Smooth muscle cell (in vitro differentiated cells): Measurements from ENCODE around the gene AOC3. TPM values are rescaled to one million over a fixed set of nuclear protein-coding genes. Genes with fewer than 3 reads are reported as not detected.
A peak's percentile ranks its signal among the peaks of the same experiment; 100 is the strongest.

ENCODE experiments used
- DNase-seq: peaks from one replicate; lab custom pipeline; 2025; ENCODE audit not compliant: unreplicated experiment; lab: John Stamatoyannopoulos, UW
- H2AFZ ChIP-seq: fragments of 200-600 bp; sonication (generic); 2 replicates; pipeline ENCODE4 v1.6.0; 2016; ENCODE audit warnings: antibody characterized with exemption, low read depth, mild to moderate bottlenecking
- H3F3A ChIP-seq: fragments of 200-600 bp; sonication (generic); 2 replicates; pipeline ENCODE4 v1.6.0; 2017; ENCODE audit warnings: antibody characterized with exemption, low read depth
- H3K27ac ChIP-seq: fragments of 200-600 bp; sonication (generic); 2 replicates; pipeline ENCODE4 v1.5.1; 2016; ENCODE audit warnings: low read depth, mild to moderate bottlenecking
- H3K27me3 ChIP-seq: fragments of 200-600 bp; sonication (generic); 2 replicates; pipeline ENCODE4 v1.6.1; 2016; ENCODE audit warnings: low read depth, mild to moderate bottlenecking
- H3K36me3 ChIP-seq: fragments of 200-600 bp; sonication (generic); 2 replicates; pipeline ENCODE4 v1.5.1; 2016; ENCODE audit warnings: low read depth
- H3K4me1 ChIP-seq: fragments of 200-600 bp; sonication (generic); 2 replicates; pipeline ENCODE4 v1.5.1; 2016; ENCODE audit warnings: low read depth
- H3K4me2 ChIP-seq: fragments of 200-600 bp; sonication (generic); 2 replicates; pipeline ENCODE4 v1.6.0; 2016; ENCODE audit warnings: mild to moderate bottlenecking
- H3K4me3 ChIP-seq: fragments of 200-600 bp; sonication (generic); 2 replicates; pipeline ENCODE4 v1.5.1; 2016; ENCODE audit warnings: mild to moderate bottlenecking
- H3K79me2 ChIP-seq: fragments of 200-600 bp; sonication (generic); 2 replicates; pipeline ENCODE4 v1.6.0; 2016; ENCODE audit warnings: low read depth, mild to moderate bottlenecking
- H3K9ac ChIP-seq: fragments of 200-600 bp; sonication (generic); 2 replicates; pipeline ENCODE4 v1.6.0; 2016; ENCODE audit warnings: low read depth
- H3K9me3 ChIP-seq: fragments of 200-600 bp; sonication (generic); replicated peaks from 2 replicates; pipeline ENCODE4 v1.5.1; 2016; ENCODE audit warnings: low read depth
- H4K20me1 ChIP-seq: fragments of 200-600 bp; sonication (generic); 2 replicates; pipeline ENCODE4 v1.6.0; 2016; ENCODE audit warnings: low read depth
- CTCF ChIP-seq: fragments of 200-600 bp; sonication (generic); IDR thresholded peaks from 2 replicates; pipeline ENCODE4 v1.5.1; 2017; ENCODE audit warnings: borderline replicate concordance, mild to moderate bottlenecking, antibody characterized with exemption; ENCODE audit not compliant: insufficient read depth, poor library complexity, severe bottlenecking
- WGBS: methylation state at CpG from one replicate; pipeline ENCODE4 v1.1.7; 2016; ENCODE audit warnings: low lambda C conversion rate; 5-methylcytosine and 5-hydroxymethylcytosine counted together
- polyA plus RNA-seq: library from polyadenylated mRNA; unstranded; fragments of >200 nt; fragmentation: Nextera tagmentation; extraction: Ambion mirVana; gene quantifications from 2 replicates; pipeline ENCODE4 v1.2.1, GENCODE V29; 2016
- total RNA-seq: library from RNA; depleted of rRNA; stranded (reverse); fragments of >200 nt; gene quantifications from 2 replicates; pipeline ENCODE4 v1.2.3, GENCODE V29; 2014

The AOC3 gene
- total and polyA plus RNA-seq, 2 experiments from 2014 or later = 0.65 to 0.90 TPM

- H3K4me2 ChIP-seq = peak overlapping the region; percentile 84
- H3K27me3 ChIP-seq = peaks cover 5% of the 10 kb centered on the region
- H3K27ac ChIP-seq = peak overlapping the region; percentile 76
- TF ChIP-seq CTCF = no peak
- H4K20me1 ChIP-seq = no peaks in the 10 kb centered on the region
- H3K4me3 ChIP-seq = peak overlapping the region; percentile 88
- no peaks in the 10 kb centered on the region for H3K36me3 ChIP-seq
- no peak for DNase-seq
- no peaks in the 10 kb centered on the region for H3K9me3 ChIP-seq
- peaks cover 12% of the 10 kb centered on the region for H3K4me1 ChIP-seq
- peak overlapping the region; percentile 97 for H2AFZ ChIP-seq
- H3F3A ChIP-seq = no peaks in the 10 kb centered on the region
- peaks cover 29% of the 10 kb centered on the region for H3K79me2 ChIP-seq
- peak overlapping the region; percentile 95 for H3K9ac ChIP-seq
- WGBS = 9% methylated on average over 18 of the region's 18 CpGs
These were observed 17.1 kb upstream of the AOC3 start for GRCh38 chr17:42833767-42834422.

GRCh38 chr17:42835732-42836131 lies 15.3 kb upstream of the AOC3 start:
- Histone ChIP-seq H3K9me3 (no peaks in the 10 kb centered on the region), H3K4me1 (peaks cover 12% of the 10 kb centered on the region), H3K9ac (no peak overlapping the region), H3K27me3 (no peaks in the 10 kb centered on the region), H3K36me3 (no peaks in the 10 kb centered on the region), H3K79me2 (peaks cover 29% of the 10 kb centered on the region), H4K20me1 (no peaks in the 10 kb centered on the region), H3K27ac (no peak overlapping the region), H3F3A (no peaks in the 10 kb centered on the region), H3K4me3 (no peak overlapping the region), H2AFZ (no peak overlapping the region), H3K4me2 (no peak overlapping the region)
- TF ChIP-seq CTCF = no peak
- DNase-seq = no peak
- over 99% methylated on average over 6 of the region's 6 CpGs for WGBS

GRCh38 chr17:42841975-42842685 lies 8.9 kb upstream of the AOC3 start:
- Histone ChIP-seq H3K9ac (no peak overlapping the region), H3F3A (peaks cover 6% of the 10 kb centered on the region), H4K20me1 (peaks cover 5% of the 10 kb centered on the region), H3K27me3 (no peaks in the 10 kb centered on the region), H3K4me2 (no peak overlapping the region), H3K27ac (no peak overlapping the region), H3K79me2 (no peaks in the 10 kb centered on the region), H2AFZ (no peak overlapping the region), H3K4me1 (no peaks in the 10 kb centered on the region), H3K9me3 (no peaks in the 10 kb centered on the region), H3K36me3 (peaks cover 10% of the 10 kb centered on the region), H3K4me3 (no peak overlapping the region)
- DNase-seq = no peak
- TF ChIP-seq CTCF = no peak
- 92% methylated on average over 11 of the region's 11 CpGs for WGBS
